Activated CD8-positive, alpha-beta T cell treated with anti-CD3 and anti-CD28 coated beads for 36 hours (primary cell): ENCODE data around the gene KLHL29. TPM values are rescaled to one million over a fixed set of nuclear protein-coding genes. Genes with fewer than 3 reads are reported as not detected.

Experiments
- ATAC-seq: fragments of 200-7000 bp; cut with Tn5 transposase; one replicate; pipeline ENCODE4 v1.10.0; 2021; ENCODE audit warnings: mild to moderate bottlenecking, moderate library complexity
- CTCF ChIA-PET: fragments of 350-600 bp; sonication (Branson Sonifier 250); formaldehyde crosslinking; loops from one replicate; lab custom pipeline; 2021; ENCODE audit warnings: antibody characterized with exemption; lab: Charles Lee
- POLR2A ChIA-PET: fragments of 350-600 bp; sonication (Branson Sonifier 250); formaldehyde crosslinking; loops from one replicate; lab custom pipeline; 2021; ENCODE audit warnings: antibody characterized with exemption; lab: Charles Lee
- DNase-seq: peaks from one replicate; pipeline ENCODE4 v3.0.0-alpha.2; 2020
- H3K27ac Mint-ChIP-seq: one replicate; pipeline ENCODE4 v1.8.0; 2021; ENCODE audit warnings: mild to moderate bottlenecking, mixed read lengths
- H3K27me3 Mint-ChIP-seq: one replicate; pipeline ENCODE4 v1.8.0; 2021; ENCODE audit warnings: mixed read lengths
- H3K36me3 Mint-ChIP-seq: one replicate; pipeline ENCODE4 v1.8.0; 2021; ENCODE audit warnings: low read depth, mixed read lengths
- H3K4me1 Mint-ChIP-seq: one replicate; pipeline ENCODE4 v1.8.0; 2021; ENCODE audit warnings: low read depth, mixed read lengths
- H3K4me3 Mint-ChIP-seq: one replicate; pipeline ENCODE4 v1.8.0; 2021; ENCODE audit warnings: mild to moderate bottlenecking, moderate library complexity, mixed read lengths
- H3K9me3 Mint-ChIP-seq: one replicate; pipeline ENCODE4 v1.8.0; 2021; ENCODE audit warnings: mixed read lengths
- CTCF ChIP-seq: fragments of 200-600 bp; IDR thresholded peaks from one replicate; pipeline ENCODE4 v1.8.0; 2022; ENCODE audit warnings: antibody characterized with exemption, mild to moderate bottlenecking
- intact Hi-C: fragments of 100-400 bp; cut with micrococcal nuclease; formaldehyde crosslinking; loops from one replicate; pipeline ENCODE4 v1.10.0; 2022
- total RNA-seq, 2 experiments: library from RNA; stranded (reverse); gene quantifications; one replicate each; pipeline ENCODE4 v1.2.3, GENCODE V29; 2021

KLHL29 gene
- total RNA-seq, 2 experiments from 2014 or later = 1.0 to 1.2 TPM

- Mint-ChIP-seq H3K36me3 (no peaks in the 10 kb centered on the region), H3K4me3 (no peak overlapping the region), H3K27me3 (peaks cover 4% of the 10 kb centered on the region), H3K4me1 (no peaks in the 10 kb centered on the region), H3K27ac (no peak overlapping the region), H3K9me3 (no peaks in the 10 kb centered on the region)
- DNase-seq (no peak), ATAC-seq (no peak)
- POLR2A ChIA-PET = interaction anchor here (0.5 kb wide), 1 partner anchor 348 kb away, joined by 3 read pairs; no protein-coding TSS in a partner anchor
- CTCF ChIA-PET = interaction anchor here (1.0 kb wide), 1 partner anchor 18 kb away, joined by 4 read pairs; no protein-coding TSS in a partner anchor
- intact Hi-C loops = no loop called here
- TF ChIP-seq CTCF = no peak
Observed at GRCh38 chr2:23478933-23479683, 94.1 kb downstream of the KLHL29 start.

- ATAC-seq (no peak), DNase-seq (no peak)
- Mint-ChIP-seq H3K36me3 (no peaks in the 10 kb centered on the region), H3K9me3 (no peaks in the 10 kb centered on the region), H3K4me3 (no peak overlapping the region), H3K27ac (no peak overlapping the region), H3K4me1 (no peaks in the 10 kb centered on the region), H3K27me3 (peaks cover 6% of the 10 kb centered on the region)
- no peak for TF ChIP-seq CTCF
- ChIA-PET POLR2A (no interaction called here), CTCF (no interaction called here)
- intact Hi-C loops = no loop called here
Observed at GRCh38 chr2:23480957-23481797, 96.2 kb downstream of the KLHL29 start.

DNA sequence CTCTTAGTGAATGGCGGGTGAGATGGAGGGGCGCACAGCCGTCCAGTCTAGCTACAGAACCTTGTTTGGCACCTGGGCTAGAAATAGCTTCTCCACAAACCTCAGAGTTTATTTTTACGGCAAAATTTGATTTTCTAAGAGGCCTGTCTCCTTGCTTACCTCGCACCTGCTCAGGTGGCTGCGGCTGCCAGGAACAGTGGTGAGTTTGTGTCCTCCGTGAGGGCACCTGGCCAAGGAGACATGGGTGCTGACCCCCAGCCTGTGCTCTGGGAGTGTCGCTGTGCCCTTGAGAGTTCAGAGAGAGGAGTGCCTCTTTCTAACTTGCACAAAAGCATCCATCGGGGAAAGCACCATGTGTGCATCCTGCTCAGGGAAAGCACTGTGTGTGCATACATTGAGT is 97.2 kb downstream of the KLHL29 start:
- Mint-ChIP-seq H3K36me3 (no peaks in the 10 kb centered on the region), H3K4me3 (no peak overlapping the region), H3K27ac (no peak overlapping the region), H3K27me3 (peaks cover 6% of the 10 kb centered on the region), H3K9me3 (no peaks in the 10 kb centered on the region), H3K4me1 (no peaks in the 10 kb centered on the region)
- ChIA-PET CTCF (no interaction called here), POLR2A (no interaction called here)
- intact Hi-C loops = no loop called here
- TF ChIP-seq CTCF = no peak
- DNase-seq = no peak
- ATAC-seq = no peak

DNA sequence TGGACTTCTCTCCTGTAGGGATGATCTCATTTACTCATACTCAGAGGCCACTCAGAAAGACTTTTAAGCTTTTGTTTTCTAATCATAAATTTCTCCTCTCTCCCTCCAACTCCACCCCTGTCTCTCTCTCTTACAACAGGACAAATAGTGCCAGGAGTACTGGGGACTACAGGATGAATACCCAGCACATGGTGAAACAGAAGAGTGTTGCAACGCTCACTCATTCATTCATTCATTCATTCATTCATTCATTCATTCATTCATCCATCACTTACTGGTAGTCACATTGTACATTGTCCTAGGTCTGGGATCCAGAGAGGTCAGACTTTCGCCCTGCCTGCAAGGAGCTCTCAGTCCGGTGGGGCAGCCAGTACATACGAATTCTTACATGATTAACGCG is 97.6 kb downstream of the KLHL29 start:
- Mint-ChIP-seq H3K4me3 (no peak overlapping the region), H3K27me3 (peaks cover 6% of the 10 kb centered on the region), H3K27ac (no peak overlapping the region), H3K36me3 (no peaks in the 10 kb centered on the region), H3K4me1 (no peaks in the 10 kb centered on the region), H3K9me3 (no peaks in the 10 kb centered on the region)
- no peak for TF ChIP-seq CTCF
- ChIA-PET POLR2A (no interaction called here), CTCF (no interaction called here)
- intact Hi-C loops = no loop called here
- no peak for DNase-seq
- no peak for ATAC-seq

DNA sequence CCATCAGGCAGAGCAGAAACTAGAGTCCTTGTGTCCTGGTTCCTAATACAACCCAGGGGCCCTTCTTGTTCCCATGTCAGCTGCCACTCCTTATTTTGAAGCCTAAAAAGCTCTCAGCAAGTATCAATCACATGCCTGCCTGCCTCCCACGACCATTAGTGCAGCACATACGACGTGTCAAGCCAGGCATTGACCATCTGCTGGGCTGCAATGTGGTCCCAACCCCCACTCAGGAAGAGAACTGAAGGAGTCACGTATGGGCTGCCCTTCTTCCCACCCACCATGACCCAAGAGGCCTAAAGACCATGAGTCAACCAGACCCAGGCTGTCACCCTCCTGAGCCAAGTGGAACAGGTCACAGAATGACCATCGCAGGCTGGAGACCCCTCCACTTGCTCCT is 98.8 kb downstream of the KLHL29 start:
- ChIA-PET CTCF (no interaction called here), POLR2A (no interaction called here)
- H3K4me1 Mint-ChIP-seq = peaks cover 12% of the 10 kb centered on the region
- no peak for DNase-seq
- no peaks in the 10 kb centered on the region for H3K9me3 Mint-ChIP-seq
- H3K27me3 Mint-ChIP-seq = peaks cover 6% of the 10 kb centered on the region
- H3K36me3 Mint-ChIP-seq = no peaks in the 10 kb centered on the region
- intact Hi-C loops = no loop called here
- H3K27ac Mint-ChIP-seq = no peak overlapping the region
- no peak overlapping the region for H3K4me3 Mint-ChIP-seq
- no peak for ATAC-seq
- TF ChIP-seq CTCF = no peak
